Stimulated activated CD4-positive, alpha-beta T cell treated with anti-CD3 and anti-CD28 coated beads, Interleukin-15, amount 100 ng/mL, for 1 hour (primary cell): ENCODE results near the gene LCAT.
A peak's percentile ranks its signal among the peaks of the same experiment; 100 is the strongest.
"Not testable (repeated sequence)": the region's sequence is repeated elsewhere in the genome, so short reads cannot be mapped to it uniquely, and the experiment has no call there.

Experiments used
- DNase-seq, 2 donors: peaks; one replicate each; pipeline ENCODE4 v3.0.0-alpha.2; 2020; ENCODE audit warnings: low read depth in 1 of 2, low spot score in 1 of 2

LCAT gene

GRCh38 chr16:67915831-67916723 lies 27.8 kb downstream of the LCAT start:
- DNase-seq, result no peak

- DNase-seq, result not testable (repeated sequence)
Measured at GRCh38 chr16:67915496-67915769, 28.5 kb downstream of the LCAT start.

GRCh38 chr16:67914758-67915495 lies 29.0 kb downstream of the LCAT start:
- DNase-seq, result no peak

- no peak for DNase-seq
Measured at GRCh38 chr16:67910158-67910557, 33.8 kb downstream of the LCAT start.

- no peak for DNase-seq
Measured at GRCh38 chr16:67909056-67909742, 34.7 kb downstream of the LCAT start.

- DNase-seq, result no peak
Measured at GRCh38 chr16:67907397-67908180, 36.3 kb downstream of the LCAT start.

GRCh38 chr16:67902831-67903230 lies 41.1 kb downstream of the LCAT start:
- no peak for DNase-seq

GRCh38 chr16:67901734-67902133 lies 42.2 kb downstream of the LCAT start:
- no peak for DNase-seq

GRCh38 chr16:67897231-67897630 lies 46.7 kb downstream of the LCAT start:
- DNase-seq, result no peak

- DNase-seq, result no peak
Measured at GRCh38 chr16:67893743-67894399, 50.0 kb downstream of the LCAT start.

- peak; percentile 82 to 90 for DNase-seq
Measured at GRCh38 chr16:67892899-67893742, 50.8 kb downstream of the LCAT start, which contains the start of gene PSKH1. Gene PSKH1 (plus strand): TSS chr16:67893254. CDS start chr16:67908750, 15,496 bp downstream.

- no peak for DNase-seq
Measured at GRCh38 chr16:67892375-67892774, 51.5 kb downstream of the LCAT start.
